Central memory CD4-positive, alpha-beta T cell (primary cell): Measurements from ENCODE around the gene FGF18.

Experiments
- DNase-seq: peaks from one replicate; pipeline ENCODE4 v3.0.0; 2022

The FGF18 gene

DNA sequence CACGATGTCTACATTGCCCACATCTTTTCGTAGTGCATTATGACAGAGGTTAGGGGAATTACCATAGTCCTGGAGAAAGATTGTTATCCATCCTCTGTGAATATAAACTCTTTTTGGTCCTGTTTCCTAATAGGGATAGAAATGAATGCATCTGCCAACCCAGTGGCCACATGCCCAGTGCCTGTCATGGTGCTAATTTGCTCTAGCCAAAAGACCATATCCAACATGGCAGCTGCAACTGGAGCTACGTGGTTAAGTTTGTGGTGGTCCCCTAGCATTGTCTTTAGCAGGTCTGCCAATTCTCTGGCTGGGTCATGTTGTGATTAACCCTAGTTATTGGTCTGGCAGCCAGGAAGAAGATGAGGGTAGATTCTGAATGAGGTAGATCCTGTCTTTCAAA is 87.5 kb downstream of the FGF18 start:
- no peak for DNase-seq
